Breast epithelium (tissue), 4 donors: Measurements from ENCODE around the gene PRR33. TPM values are rescaled to one million over a fixed set of nuclear protein-coding genes. Genes with fewer than 3 reads are reported as not detected.
A peak's percentile ranks its signal among the peaks of the same experiment; 100 is the strongest.

Experiments used
- DNase-seq, 2 donors: peaks; one replicate each; pipeline ENCODE4 v3.0.0-alpha.2; 2019; ENCODE audit warnings: low spot score in 2 of 2
- H3K27ac ChIP-seq, 2 donors: fragments of 200-600 bp; sonication (generic) in 1 of 2; one replicate each; pipeline ENCODE4 v1.5.1; 2016 to 2019; ENCODE audit warnings: mild to moderate bottlenecking in 1 of 2
- H3K27me3 ChIP-seq, 2 donors: fragments of 200-600 bp; sonication (generic) in 1 of 2; one replicate each; pipeline versions ENCODE4 v1.5.1 to v1.6.0; 2017 to 2019; ENCODE audit warnings: control low read depth in 1 of 2, mild to moderate bottlenecking in 1 of 2
- H3K36me3 ChIP-seq: fragments of 200-600 bp; one replicate; pipeline ENCODE4 v1.5.1; 2019
- H3K4me1 ChIP-seq, 2 donors: fragments of 200-600 bp; sonication (generic); one replicate each; pipeline ENCODE4 v1.5.1; 2016 to 2019; ENCODE audit warnings: control low read depth in 1 of 2
- H3K4me3 ChIP-seq, 3 donors: fragments of 200-600 bp; sonication (generic); 1 replicate in 2 of 3; 2 replicates in 1 of 3; pipeline ENCODE4 v1.5.1; 2016 to 2019; ENCODE audit warnings: mild to moderate bottlenecking in 3 of 3, moderate library complexity in 2 of 3
- H3K9me3 ChIP-seq, 2 donors: fragments of 200-600 bp; sonication (generic) in 1 of 2; one replicate each; pipeline ENCODE4 v1.5.1; 2016 to 2019; ENCODE audit warnings: control low read depth in 1 of 2
- CTCF ChIP-seq, 3 donors: fragments of 450-650 bp; IDR thresholded peaks; one replicate each; pipeline ENCODE4 v1.5.1; 2016 to 2017; ENCODE audit warnings: antibody characterized with exemption in 3 of 3, mild to moderate bottlenecking in 3 of 3, moderate library complexity in 3 of 3
- POLR2A ChIP-seq: fragments of 450-650 bp; IDR thresholded peaks from one replicate; pipeline ENCODE4 v1.6.1; 2016; ENCODE audit warnings: antibody characterized with exemption, mild to moderate bottlenecking, moderate library complexity
- POLR2AphosphoS5 ChIP-seq, 3 donors: sonication (generic); formaldehyde crosslinking; IDR thresholded peaks; one replicate each; pipeline ENCODE4 v1.6.1; 2017; ENCODE audit warnings: antibody characterized with exemption in 3 of 3
- intact Hi-C: fragments of 100-400 bp; cut with DNase I; formaldehyde crosslinking; loops from one replicate; pipeline ENCODE4 v1.15.1; 2023; ENCODE audit warnings: low total_unique reads
- total RNA-seq, 3 donors: library from RNA; depleted of rRNA; stranded (reverse); fragments of >200 nt; gene quantifications; one replicate each; pipeline ENCODE4 v1.1.0, GENCODE V29; 2016

The PRR33 gene
- total RNA-seq, 3 donors from 2014 or later = not detected

- intact Hi-C loops = no loop called here
- DNase-seq = no peak
- H3K4me3 ChIP-seq = peak overlapping the region; percentile 2 to 41 (median 34)
- H3K27ac ChIP-seq = no peak overlapping the region
- no peaks in the 10 kb centered on the region for H3K4me1 ChIP-seq
- no peaks in the 10 kb centered on the region for H3K27me3 ChIP-seq
- TF ChIP-seq POLR2A (no peak), CTCF (IDR thresholded peaks at IDR 0.05) (no peak), POLR2AphosphoS5 (IDR thresholded peaks at IDR 0.05) (no peak)
- no peaks in the 10 kb centered on the region for H3K36me3 ChIP-seq
- no peaks in the 10 kb centered on the region for H3K9me3 ChIP-seq
These were observed 37.4 kb downstream of the PRR33 start for GRCh38 chr11:1854132-1854948.

GRCh38 chr11:1853376-1854131, 38.1 kb downstream of the PRR33 start:
- intact Hi-C loops = no loop called here
- no peaks in the 10 kb centered on the region for H3K9me3 ChIP-seq
- H3K36me3 ChIP-seq = no peaks in the 10 kb centered on the region
- H3K27me3 ChIP-seq = no peaks in the 10 kb centered on the region
- no peak for DNase-seq
- TF ChIP-seq POLR2A (no peak), CTCF (IDR thresholded peaks at IDR 0.05) (no peak), POLR2AphosphoS5 (IDR thresholded peaks at IDR 0.05) (no peak)
- H3K4me1 ChIP-seq = no peaks in the 10 kb centered on the region
- H3K27ac ChIP-seq = peak overlapping the region in 1 of 2 donors; percentile 32
- H3K4me3 ChIP-seq = peak overlapping the region; percentile 2 to 41 (median 34)

DNA sequence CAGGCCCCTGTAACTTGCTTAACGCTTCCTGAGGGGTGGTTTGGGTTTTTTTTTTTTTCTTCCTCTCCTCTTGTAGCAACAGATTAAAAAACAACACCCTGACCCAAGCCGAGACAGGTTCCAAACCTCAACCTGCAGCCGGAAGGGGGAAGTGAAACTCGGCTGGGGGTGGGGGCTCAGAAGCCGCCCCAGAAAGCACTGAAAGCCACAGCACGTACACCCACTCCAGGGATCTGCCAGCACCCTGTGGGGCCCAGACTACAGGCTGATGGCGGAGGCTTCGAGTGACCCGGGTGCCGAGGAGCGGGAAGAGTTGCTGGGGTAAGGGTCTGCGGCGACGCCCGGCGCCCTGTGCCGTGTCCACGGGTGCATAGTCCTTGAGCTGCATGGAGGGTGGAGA, 38.8 kb downstream of the PRR33 start, which contains the start of gene LSP1:
Gene LSP1 (plus strand): TSS at position 208 of the 400 bp plus-strand sequence. CDS start 61 bp downstream, at position 269.
- intact Hi-C loops = no loop called here
- DNase-seq = no peak
- peak within 1 kb of the TSS; percentile 2 to 41 (median 34) for H3K4me3 ChIP-seq

GRCh38 chr11:1852271-1852876, 39.3 kb downstream of the PRR33 start:
- Histone ChIP-seq H3K4me1 (no peaks in the 10 kb centered on the region), H3K9me3 (no peaks in the 10 kb centered on the region), H3K36me3 (no peaks in the 10 kb centered on the region), H3K4me3 (peak overlapping the region in 1 of 3 donors; percentile 34), H3K27ac (no peak overlapping the region), H3K27me3 (no peaks in the 10 kb centered on the region)
- TF ChIP-seq CTCF (IDR thresholded peaks at IDR 0.05) (no peak), POLR2AphosphoS5 (IDR thresholded peaks at IDR 0.05) (no peak), POLR2A (no peak)
- intact Hi-C loops = no loop called here
- no peak for DNase-seq

More for the DNA sequence above, 38.8 kb downstream of the PRR33 start, which contains the start of gene LSP1:
- TF ChIP-seq CTCF (IDR thresholded peaks at IDR 0.05) = no peak
- no peak for TF ChIP-seq POLR2A
- TF ChIP-seq POLR2AphosphoS5 (IDR thresholded peaks at IDR 0.05) = no peak
- Histone ChIP-seq H3K4me1 (no peaks in the 10 kb centered on the region), H3K9me3 (no peaks in the 10 kb centered on the region), H3K27me3 (no peaks in the 10 kb centered on the region), H3K36me3 (no peaks in the 10 kb centered on the region), H3K27ac (peak within 1 kb of the TSS in 1 of 2 donors; percentile 32)
